Stimulated activated CD8-positive, alpha-beta memory T cell treated with anti-CD3 and anti-CD28 coated beads, Interleukin-4, amount 100 ng/mL, for 24 hours (primary cell): Measurements from ENCODE around the gene YBX2.

Experiments
- DNase-seq: peaks from one replicate; pipeline ENCODE4 v3.0.0-alpha.2; 2020; ENCODE audit warnings: low read depth

Gene YBX2

GRCh38 chr17:7243453-7243729, 51.0 kb downstream of the YBX2 start:
- no peak for DNase-seq

GRCh38 chr17:7242717-7243452, 51.6 kb downstream of the YBX2 start:
- DNase-seq, result peak; percentile 88

- peak; percentile 86 for DNase-seq
These were observed 52.4 kb downstream of the YBX2 start, which contains the start of gene GABARAP for GRCh38 chr17:7241783-7242716. TSS of gene GABARAP (minus strand) at chr17:7242449. CDS start at chr17:7242330, 119 bp downstream.

- no peak for DNase-seq
These were observed 53.2 kb downstream of the YBX2 start for GRCh38 chr17:7241090-7241733.

- no peak for DNase-seq
These were observed 54.1 kb downstream of the YBX2 start for GRCh38 chr17:7240375-7240774.

GRCh38 chr17:7239091-7240027, 55.1 kb downstream of the YBX2 start, which contains the start of gene PHF23:
TSS of gene PHF23 (minus strand) at chr17:7239457. CDS start at chr17:7239279, 178 bp downstream.
- DNase-seq, result peak; percentile 96

GRCh38 chr17:7238420-7239090, 55.9 kb downstream of the YBX2 start:
- no peak for DNase-seq
